HG03025 (cell line): ENCODE measurements around the gene ARL13B.
"Not testable (repeated sequence)": the region's sequence is repeated elsewhere in the genome, so short reads cannot be mapped to it uniquely, and the experiment has no call there.

ENCODE experiments used
- ATAC-seq: cut with Tn5 transposase; IDR thresholded peaks from one replicate; pipeline ENCODE4 v1.9.1; 2021; ENCODE audit warnings: mild to moderate bottlenecking, moderate library complexity; ENCODE audit not compliant: unreplicated experiment, low FRiP score

Gene ARL13B

GRCh38 chr3:93979850-93980676, at the start of gene ARL13B:
ARL13B (plus strand) TSS chr3:93980155; CDS start chr3:93980424, 269 bp downstream.
- peak; percentile 100 for ATAC-seq

- ATAC-seq: no peak
Observed at GRCh38 chr3:93931597-93932229, 48.2 kb upstream of the ARL13B start.

- ATAC-seq: no peak
Observed at GRCh38 chr3:93934366-93935046, 45.4 kb upstream of the ARL13B start.

GRCh38 chr3:93936549-93936948, 43.4 kb upstream of the ARL13B start:
- no peak for ATAC-seq

- not testable (repeated sequence) for ATAC-seq
Observed at GRCh38 chr3:93937485-93937884, 42.5 kb upstream of the ARL13B start.

- ATAC-seq: not testable (repeated sequence)
Observed at GRCh38 chr3:93949958-93950357, 30.0 kb upstream of the ARL13B start.

- ATAC-seq: no peak
Observed at GRCh38 chr3:93961026-93961425, 18.9 kb upstream of the ARL13B start.

- no peak for ATAC-seq
Observed at GRCh38 chr3:93961489-93961888, 18.5 kb upstream of the ARL13B start.

- no peak for ATAC-seq
Observed at GRCh38 chr3:93962798-93963197, 17.2 kb upstream of the ARL13B start.

- ATAC-seq: not testable (repeated sequence)
Observed at GRCh38 chr3:93965106-93965505, 14.8 kb upstream of the ARL13B start.

- no peak for ATAC-seq
Observed at GRCh38 chr3:93969443-93969842, 10.5 kb upstream of the ARL13B start.

GRCh38 chr3:93969997-93970396, 10.0 kb upstream of the ARL13B start:
- no peak for ATAC-seq

GRCh38 chr3:93973131-93974126, 6.5 kb upstream of the ARL13B start, which contains the start of gene PROS1:
PROS1 (minus strand) TSS chr3:93973896; CDS start chr3:93973749, 147 bp downstream.
- peak; percentile 91 for ATAC-seq

- no peak for ATAC-seq
Observed at GRCh38 chr3:93981649-93982048, 1.7 kb downstream of the ARL13B start.

- ATAC-seq: no peak
Observed at GRCh38 chr3:93983408-93983807, 3.5 kb downstream of the ARL13B start.

- no peak for ATAC-seq
Observed at GRCh38 chr3:93984618-93985017, 4.7 kb downstream of the ARL13B start.

GRCh38 chr3:93988283-93988682, 8.3 kb downstream of the ARL13B start:
- ATAC-seq: no peak

- no peak for ATAC-seq
Observed at GRCh38 chr3:93988764-93989163, 8.8 kb downstream of the ARL13B start.

- ATAC-seq: no peak
Observed at GRCh38 chr3:93989241-93989640, 9.3 kb downstream of the ARL13B start.

GRCh38 chr3:93991631-93992030, 11.7 kb downstream of the ARL13B start:
- no peak for ATAC-seq
